Thyroid gland (tissue), 4 donors: ENCODE measurements around the gene SPSB4.

Experiments
- POLR2A ChIP-seq, 2 donors: fragments of 450-650 bp; IDR thresholded peaks; one replicate each; pipeline ENCODE4 v1.6.1; 2017; ENCODE audit warnings: antibody characterized with exemption in 2 of 2, mild to moderate bottlenecking in 2 of 2, moderate library complexity in 1 of 2
- TF ChIP-seq, protein P1 (sequence below), 6 experiments: fragments of 200-600 bp in 3 of 6; fragments of 450-650 bp in 3 of 6; sonication (generic) in 3 of 6; IDR thresholded peaks; one replicate each; pipeline ENCODE4 v1.5.1; 2016 to 2019; ENCODE audit warnings: antibody characterized with exemption in 6 of 6, mild to moderate bottlenecking in 2 of 6, inconsistent platforms in 1 of 6, moderate library complexity in 1 of 6

DNA sequence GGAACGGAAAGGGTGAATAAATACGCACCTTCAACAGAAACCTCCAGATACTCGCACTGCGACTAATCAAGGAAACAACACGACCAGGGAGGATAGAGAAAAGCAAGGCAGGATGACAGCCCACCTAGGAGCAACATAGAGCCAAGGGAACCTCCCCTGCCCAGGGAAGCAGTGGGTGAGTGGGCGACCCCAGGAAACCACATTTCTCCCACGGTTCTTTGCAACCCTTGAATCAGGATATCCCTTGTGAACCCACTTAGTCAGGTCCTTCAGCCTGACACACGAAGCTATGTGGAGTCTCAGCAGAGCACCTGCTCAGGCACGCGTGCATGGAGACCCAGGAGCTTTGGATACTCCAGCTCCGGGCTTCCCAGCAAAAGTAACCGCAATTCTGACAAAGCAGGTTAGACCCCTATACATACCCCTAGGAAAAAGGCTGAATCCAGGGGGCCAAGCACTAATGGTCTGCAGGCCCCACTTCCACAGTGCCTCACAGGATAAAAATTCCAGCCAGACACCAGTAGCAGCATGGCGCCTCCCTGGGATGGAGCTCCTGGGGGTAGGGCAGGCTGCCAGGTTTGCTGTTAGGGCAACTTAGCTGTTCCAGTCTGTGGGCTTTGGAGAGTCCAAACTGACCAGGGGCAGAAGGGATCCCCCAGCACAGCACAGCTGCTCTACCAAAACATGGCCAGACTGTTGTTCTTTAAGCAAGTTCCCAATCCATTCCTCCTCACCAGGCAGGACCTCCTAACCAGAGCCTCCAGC is 142.1 kb downstream of the SPSB4 start:
- TF ChIP-seq, protein P1, sequence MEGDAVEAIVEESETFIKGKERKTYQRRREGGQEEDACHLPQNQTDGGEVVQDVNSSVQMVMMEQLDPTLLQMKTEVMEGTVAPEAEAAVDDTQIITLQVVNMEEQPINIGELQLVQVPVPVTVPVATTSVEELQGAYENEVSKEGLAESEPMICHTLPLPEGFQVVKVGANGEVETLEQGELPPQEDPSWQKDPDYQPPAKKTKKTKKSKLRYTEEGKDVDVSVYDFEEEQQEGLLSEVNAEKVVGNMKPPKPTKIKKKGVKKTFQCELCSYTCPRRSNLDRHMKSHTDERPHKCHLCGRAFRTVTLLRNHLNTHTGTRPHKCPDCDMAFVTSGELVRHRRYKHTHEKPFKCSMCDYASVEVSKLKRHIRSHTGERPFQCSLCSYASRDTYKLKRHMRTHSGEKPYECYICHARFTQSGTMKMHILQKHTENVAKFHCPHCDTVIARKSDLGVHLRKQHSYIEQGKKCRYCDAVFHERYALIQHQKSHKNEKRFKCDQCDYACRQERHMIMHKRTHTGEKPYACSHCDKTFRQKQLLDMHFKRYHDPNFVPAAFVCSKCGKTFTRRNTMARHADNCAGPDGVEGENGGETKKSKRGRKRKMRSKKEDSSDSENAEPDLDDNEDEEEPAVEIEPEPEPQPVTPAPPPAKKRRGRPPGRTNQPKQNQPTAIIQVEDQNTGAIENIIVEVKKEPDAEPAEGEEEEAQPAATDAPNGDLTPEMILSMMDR (IDR thresholded peaks at IDR 0.05): no peak
- TF ChIP-seq POLR2A (IDR thresholded peaks at IDR 0.05): no peak
